ENCODE measurements around the gene CD9.

DNA sequence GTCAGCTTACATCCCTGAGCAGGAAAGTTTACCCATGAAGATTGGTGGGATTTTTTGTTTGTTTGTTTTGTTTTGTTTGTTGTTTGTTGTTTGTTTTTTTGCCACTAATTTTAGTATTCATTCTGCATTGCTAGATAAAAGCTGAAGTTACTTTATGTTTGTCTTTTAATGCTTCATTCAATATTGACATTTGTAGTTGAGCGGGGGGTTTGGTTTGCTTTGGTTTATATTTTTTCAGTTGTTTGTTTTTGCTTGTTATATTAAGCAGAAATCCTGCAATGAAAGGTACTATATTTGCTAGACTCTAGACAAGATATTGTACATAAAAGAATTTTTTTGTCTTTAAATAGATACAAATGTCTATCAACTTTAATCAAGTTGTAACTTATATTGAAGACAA is 37.6 kb downstream of the CD9 start:
- TF ChIP-seq EZH2 (IDR thresholded peaks at IDR 0.05; ENCODE audit: low read length) = no peak
- TF ChIP-seq, protein P1, sequence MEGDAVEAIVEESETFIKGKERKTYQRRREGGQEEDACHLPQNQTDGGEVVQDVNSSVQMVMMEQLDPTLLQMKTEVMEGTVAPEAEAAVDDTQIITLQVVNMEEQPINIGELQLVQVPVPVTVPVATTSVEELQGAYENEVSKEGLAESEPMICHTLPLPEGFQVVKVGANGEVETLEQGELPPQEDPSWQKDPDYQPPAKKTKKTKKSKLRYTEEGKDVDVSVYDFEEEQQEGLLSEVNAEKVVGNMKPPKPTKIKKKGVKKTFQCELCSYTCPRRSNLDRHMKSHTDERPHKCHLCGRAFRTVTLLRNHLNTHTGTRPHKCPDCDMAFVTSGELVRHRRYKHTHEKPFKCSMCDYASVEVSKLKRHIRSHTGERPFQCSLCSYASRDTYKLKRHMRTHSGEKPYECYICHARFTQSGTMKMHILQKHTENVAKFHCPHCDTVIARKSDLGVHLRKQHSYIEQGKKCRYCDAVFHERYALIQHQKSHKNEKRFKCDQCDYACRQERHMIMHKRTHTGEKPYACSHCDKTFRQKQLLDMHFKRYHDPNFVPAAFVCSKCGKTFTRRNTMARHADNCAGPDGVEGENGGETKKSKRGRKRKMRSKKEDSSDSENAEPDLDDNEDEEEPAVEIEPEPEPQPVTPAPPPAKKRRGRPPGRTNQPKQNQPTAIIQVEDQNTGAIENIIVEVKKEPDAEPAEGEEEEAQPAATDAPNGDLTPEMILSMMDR (optimal IDR thresholded peaks at IDR 0.05 in 1 of 3, IDR thresholded peaks at IDR 0.05 in 1 of 3, conservative IDR thresholded peaks at IDR 0.05 in 1 of 3; ENCODE audit: extremely low read depth in 1 of 3, insufficient read depth in 2 of 3, low read length in 3 of 3) = no peak
